Heart left ventricle (tissue), 13 donors: ENCODE data around the gene SUCNR1.
"Not testable (repeated sequence)": the region's sequence is repeated elsewhere in the genome, so short reads cannot be mapped to it uniquely, and the experiment has no call there.

ENCODE experiments used
- CTCF ChIP-seq, 12 donors: fragments of 200-600 bp; sonication (generic) in 4 of 12; IDR thresholded peaks; one replicate each; pipeline versions ENCODE4 v1.5.0 to v1.8.0; 2018 to 2022; ENCODE audit warnings: antibody characterized with exemption in 12 of 12, mild to moderate bottlenecking in 5 of 12
- POLR2A ChIP-seq, 2 donors: fragments of 450-650 bp; IDR thresholded peaks; one replicate each; pipeline ENCODE4 v1.6.1; 2017; ENCODE audit warnings: antibody characterized with exemption in 2 of 2, mild to moderate bottlenecking in 2 of 2, moderate library complexity in 2 of 2
- donor health status: ischemic (EF 13 %, LVEDD 7.1; RV severe dilation, severe dysfunction).
- donor health status: DM: no; HTN: yes; CAD: no.
- donor health status: DM: no; HTN: no; CAD: no.
- donor health status: ischemic (EF 25% LVEDD 6.9; RV normal size, moderate dysfunction).
- donor health status: ischemic (EF 25% LVEDD 5.7; RV mildly dilated, moderate dysfunction).
- donor health status: ischemic (EF 35%, LVEDD 5.7; RV mildly dilated, moderate dysfunction).
- donor health status: nonischemic (EF 11% LVEDD 7.7; RV severe dilation, severe dysfunction).
- donor health status: DM: yes; HTN: yes; CAD: no.
- donor health status: PGD.
- donor health status: ischemic (EF 29% LVEDD 5.4; RV normal size, mild dysfunction).
- donor health status: nonischemic (EF 23%, LVEDD 6.1; RV moderate dilation, normal function).

GRCh38 chr3:151874079-151874478, 636 bp downstream of the SUCNR1 start:
- not testable (repeated sequence) for TF ChIP-seq CTCF, POLR2A (IDR thresholded peaks at IDR 0.05)
